H9 (cell line): ENCODE results near the gene FCSK. TPM values are rescaled to one million over a fixed set of nuclear protein-coding genes. Genes with fewer than 3 reads are reported as not detected.
A peak's percentile ranks its signal among the peaks of the same experiment; 100 is the strongest.

Experiments
- DNase-seq: peaks from one replicate; pipeline ENCODE4 v3.0.0-alpha.2; 2017
- H2AFZ ChIP-seq: one replicate; pipeline ENCODE4 v1.6.1; 2013; ENCODE audit warnings: mild to moderate bottlenecking, low read length, control low read depth, moderate library complexity
- H2AK5ac ChIP-seq: 2 replicates; pipeline ENCODE4 v1.6.1; 2013; ENCODE audit warnings: low read length, control low read depth, mixed read lengths; ENCODE audit not compliant: insufficient read length
- H2BK120ac ChIP-seq: one replicate; pipeline ENCODE4 v1.6.1; 2013; ENCODE audit warnings: low read depth, mild to moderate bottlenecking, low read length, control low read depth, inconsistent platforms; ENCODE audit not compliant: poor library complexity, severe bottlenecking
- H2BK12ac ChIP-seq: 2 replicates; pipeline ENCODE4 v1.6.1; 2013; ENCODE audit warnings: low read length, control low read depth, mixed read lengths, low read depth; ENCODE audit not compliant: insufficient read length
- H2BK15ac ChIP-seq: 2 replicates; pipeline ENCODE4 v1.6.1; 2013; ENCODE audit warnings: low read depth, low read length, control low read depth
- H2BK20ac ChIP-seq: one replicate; pipeline ENCODE4 v1.6.1; 2013; ENCODE audit warnings: low read depth, mild to moderate bottlenecking, low read length, control low read depth, inconsistent platforms; ENCODE audit not compliant: poor library complexity, severe bottlenecking
- H2BK5ac ChIP-seq: 2 replicates; pipeline ENCODE4 v1.6.1; 2013; ENCODE audit warnings: low read length, control low read depth, mixed read lengths; ENCODE audit not compliant: insufficient read length
- H3K14ac ChIP-seq: 2 replicates; pipeline ENCODE4 v1.6.1; 2013; ENCODE audit warnings: low read length, control low read depth; ENCODE audit not compliant: insufficient read depth
- H3K18ac ChIP-seq: 2 replicates; pipeline ENCODE4 v1.6.1; 2013; ENCODE audit warnings: low read depth, mild to moderate bottlenecking, mixed read lengths, low read length, control low read depth; ENCODE audit not compliant: insufficient read length
- H3K23ac ChIP-seq: 2 replicates; pipeline ENCODE4 v1.6.1; 2013; ENCODE audit warnings: low read length, control low read depth, mixed read lengths, low read depth; ENCODE audit not compliant: insufficient read length
- H3K23me2 ChIP-seq: 2 replicates; pipeline ENCODE4 v1.6.1; 2013; ENCODE audit warnings: low read depth, mild to moderate bottlenecking, mixed read lengths, low read length, control low read depth; ENCODE audit not compliant: insufficient read length, poor library complexity, severe bottlenecking
- H3K27ac ChIP-seq: 2 replicates; pipeline ENCODE4 v1.5.1; 2013; ENCODE audit warnings: low read length, control low read depth, mixed read lengths, low read depth; ENCODE audit not compliant: insufficient read length
- H3K27me3 ChIP-seq: 2 replicates; pipeline ENCODE4 v1.6.1; 2013; ENCODE audit warnings: low read length, control low read depth, inconsistent platforms; ENCODE audit not compliant: insufficient read depth
- H3K4ac ChIP-seq: 2 replicates; pipeline ENCODE4 v1.6.1; 2013; ENCODE audit warnings: low read depth, mild to moderate bottlenecking, control low read depth, inconsistent platforms, low read length, moderate library complexity
- H3K4me1 ChIP-seq: 2 replicates; pipeline ENCODE4 v1.6.1; 2013; ENCODE audit warnings: low read length, control low read depth, inconsistent platforms; ENCODE audit not compliant: insufficient read depth
- H3K4me2 ChIP-seq: 2 replicates; pipeline ENCODE4 v1.6.1; 2013; ENCODE audit warnings: low read length, control low read depth, mixed read lengths; ENCODE audit not compliant: insufficient read length, insufficient read depth
- H3K56ac ChIP-seq: 2 replicates; pipeline ENCODE4 v1.6.1; 2013; ENCODE audit warnings: low read depth, mild to moderate bottlenecking, mixed read lengths, low read length, control low read depth; ENCODE audit not compliant: insufficient read length
- H3K79me1 ChIP-seq: 2 replicates; pipeline ENCODE4 v1.6.1; 2013; ENCODE audit warnings: low read depth, mild to moderate bottlenecking, moderate library complexity, low read length, control low read depth, inconsistent platforms; ENCODE audit not compliant: insufficient read depth, poor library complexity, severe bottlenecking
- H3K79me2 ChIP-seq: 2 replicates; pipeline ENCODE4 v1.6.1; 2013; ENCODE audit warnings: low read length, control low read depth, inconsistent platforms; ENCODE audit not compliant: insufficient read depth
- H3K9ac ChIP-seq: 2 replicates; pipeline ENCODE4 v1.6.1; 2013; ENCODE audit warnings: low read length, control low read depth, mixed read lengths; ENCODE audit not compliant: insufficient read length; ENCODE audit errors: extremely low read depth
- H3K9me3 ChIP-seq: one replicate; pipeline ENCODE4 v1.6.1; 2013; ENCODE audit warnings: low read depth, low read length, inconsistent platforms; ENCODE audit not compliant: control insufficient read depth
- H3T11ph ChIP-seq: one replicate; pipeline ENCODE4 v1.6.1; 2013; ENCODE audit warnings: mild to moderate bottlenecking, low read length, control low read depth, inconsistent platforms
- H4K20me1 ChIP-seq: one replicate; pipeline ENCODE4 v1.6.1; 2013; ENCODE audit not compliant: control insufficient read depth, insufficient read length, insufficient read depth
- H4K5ac ChIP-seq: 2 replicates; pipeline ENCODE4 v1.6.1; 2013; ENCODE audit warnings: low read depth, mild to moderate bottlenecking, mixed read lengths, low read length, control low read depth; ENCODE audit not compliant: insufficient read length
- H4K8ac ChIP-seq: replicated peaks from 2 replicates; pipeline ENCODE4 v1.6.1; 2013; ENCODE audit warnings: low read length, control low read depth, mixed read lengths, low read depth; ENCODE audit not compliant: insufficient read length
- H4K91ac ChIP-seq: 2 replicates; pipeline ENCODE4 v1.6.1; 2013; ENCODE audit warnings: low read depth, mild to moderate bottlenecking, moderate library complexity, mixed read lengths, low read length, control low read depth; ENCODE audit not compliant: insufficient read length
- H3K27ac Mint-ChIP-seq, 3 experiments: 2 replicates in 2 of 3; 3 replicates in 1 of 3; pipeline ENCODE4 v1.8.0; 2020 to 2021; ENCODE audit warnings: mixed read lengths in 3 of 3, mild to moderate bottlenecking in 1 of 3, moderate library complexity in 1 of 3
- H3K27me3 Mint-ChIP-seq: 2 replicates; pipeline ENCODE4 v1.8.0; 2021; ENCODE audit warnings: low read depth, mild to moderate bottlenecking, moderate library complexity, mixed read lengths
- H3K36me3 Mint-ChIP-seq, 3 experiments: 2 replicates in 2 of 3; 3 replicates in 1 of 3; pipeline ENCODE4 v1.8.0; 2020 to 2021; ENCODE audit warnings: low read depth in 3 of 3, mixed read lengths in 3 of 3; ENCODE audit not compliant: insufficient read depth in 1 of 3
- H3K4me1 Mint-ChIP-seq, 2 experiments: 2 replicates each; pipeline ENCODE4 v1.8.0; 2020; ENCODE audit warnings: mixed read lengths in 2 of 2
- H3K4me3 Mint-ChIP-seq, 2 experiments: 2 replicates in 1 of 2; 3 replicates in 1 of 2; pipeline ENCODE4 v1.8.0; 2020 to 2021; ENCODE audit warnings: mild to moderate bottlenecking in 2 of 2, mixed read lengths in 2 of 2, moderate library complexity in 1 of 2
- H3K9me3 Mint-ChIP-seq, 2 experiments: 2 replicates in 1 of 2; 3 replicates in 1 of 2; pipeline ENCODE4 v1.8.0; 2020; ENCODE audit warnings: mild to moderate bottlenecking in 2 of 2, mixed read lengths in 2 of 2, moderate library complexity in 1 of 2
- WGBS: extraction: QIAGEN DNeasy Blood & Tissue Kit; methylation state at CpG from one replicate; pipeline ENCODE4 v1.1.7; 2013; ENCODE audit warnings: missing lambda C conversion rate, low lambda C conversion rate, mixed read lengths; ENCODE audit not compliant: insufficient read length; ENCODE audit errors: extremely low coverage; 5-methylcytosine and 5-hydroxymethylcytosine counted together
- total RNA-seq: library from RNA; stranded (reverse); gene quantifications from 2 replicates; pipeline ENCODE4 v1.2.1, GENCODE V29; 2021
- TF ChIP-seq, protein P1 (sequence below): fragments of 200-600 bp; sonication (generic); conservative IDR thresholded peaks from 3 replicates; pipeline ENCODE4 v1.8.0; 2021; ENCODE audit warnings: antibody characterized with exemption, mild to moderate bottlenecking

The FCSK gene
- total RNA-seq, 1 experiment from 2014 or later, result 6.5 TPM

GRCh38 chr16:70428178-70428998 is 26.0 kb upstream of the FCSK start:
- H2BK5ac ChIP-seq, result peak overlapping the region; percentile 22
- H3K4me2 ChIP-seq, result peak overlapping the region; percentile 58
- H3K4ac ChIP-seq, result no peak overlapping the region; the same call in 1 of the 2 replicates
- H3K79me1 ChIP-seq, result no peaks in the 10 kb centered on the region
- Mint-ChIP-seq H3K27ac (peak overlapping the region; percentile 97 to 99 (median 98)), H3K27me3 (no peaks in the 10 kb centered on the region), H3K4me1 (peaks cover 48 to 52% of the 10 kb centered on the region in 2 experiments), H3K36me3 (peaks cover 3 to 17% (median 10%) of the 10 kb centered on the region in 3 experiments; a peak in 4 of 7 replicates), H3K4me3 (peak overlapping the region; percentile 25 to 74), H3K9me3 (no peaks in the 10 kb centered on the region)
- peaks cover 14% of the 10 kb centered on the region; the same call in 1 of the 2 replicates for H3K79me2 ChIP-seq
- WGBS, result no CpG with 5 or more reads among the region's 9 CpGs
- H3K56ac ChIP-seq, result no peak overlapping the region
- peak overlapping the region; percentile 73 for H3K27ac ChIP-seq
- no peak overlapping the region for H2BK20ac ChIP-seq
- H3K4me1 ChIP-seq, result peaks cover 21% of the 10 kb centered on the region
- DNase-seq, result peak; percentile 75
- peak overlapping the region; percentile 87 for H3K18ac ChIP-seq
- no peak overlapping the region for H2AK5ac ChIP-seq
- no peak overlapping the region for H4K8ac ChIP-seq
- TF ChIP-seq, protein P1, sequence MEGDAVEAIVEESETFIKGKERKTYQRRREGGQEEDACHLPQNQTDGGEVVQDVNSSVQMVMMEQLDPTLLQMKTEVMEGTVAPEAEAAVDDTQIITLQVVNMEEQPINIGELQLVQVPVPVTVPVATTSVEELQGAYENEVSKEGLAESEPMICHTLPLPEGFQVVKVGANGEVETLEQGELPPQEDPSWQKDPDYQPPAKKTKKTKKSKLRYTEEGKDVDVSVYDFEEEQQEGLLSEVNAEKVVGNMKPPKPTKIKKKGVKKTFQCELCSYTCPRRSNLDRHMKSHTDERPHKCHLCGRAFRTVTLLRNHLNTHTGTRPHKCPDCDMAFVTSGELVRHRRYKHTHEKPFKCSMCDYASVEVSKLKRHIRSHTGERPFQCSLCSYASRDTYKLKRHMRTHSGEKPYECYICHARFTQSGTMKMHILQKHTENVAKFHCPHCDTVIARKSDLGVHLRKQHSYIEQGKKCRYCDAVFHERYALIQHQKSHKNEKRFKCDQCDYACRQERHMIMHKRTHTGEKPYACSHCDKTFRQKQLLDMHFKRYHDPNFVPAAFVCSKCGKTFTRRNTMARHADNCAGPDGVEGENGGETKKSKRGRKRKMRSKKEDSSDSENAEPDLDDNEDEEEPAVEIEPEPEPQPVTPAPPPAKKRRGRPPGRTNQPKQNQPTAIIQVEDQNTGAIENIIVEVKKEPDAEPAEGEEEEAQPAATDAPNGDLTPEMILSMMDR, result no peak
- H2AFZ ChIP-seq, result no peak overlapping the region
- H3K27me3 ChIP-seq, result no peaks in the 10 kb centered on the region
- H4K5ac ChIP-seq, result peak overlapping the region; percentile 74
- peak overlapping the region; percentile 65 for H2BK120ac ChIP-seq
- H3T11ph ChIP-seq, result no peak overlapping the region
- peaks cover 8% of the 10 kb centered on the region for H3K23me2 ChIP-seq
- peak overlapping the region; percentile 34 for H3K9ac ChIP-seq
- no peak overlapping the region for H3K23ac ChIP-seq
- no peak overlapping the region for H4K91ac ChIP-seq
- no peaks in the 10 kb centered on the region for H4K20me1 ChIP-seq
- peak overlapping the region; percentile 77 for H2BK12ac ChIP-seq
- H2BK15ac ChIP-seq, result no peak overlapping the region
- H3K14ac ChIP-seq, result peak overlapping the region; percentile 86
- H3K9me3 ChIP-seq, result no peaks in the 10 kb centered on the region
